ENCODE results near the gene RIBC2.

Gene RIBC2

DNA sequence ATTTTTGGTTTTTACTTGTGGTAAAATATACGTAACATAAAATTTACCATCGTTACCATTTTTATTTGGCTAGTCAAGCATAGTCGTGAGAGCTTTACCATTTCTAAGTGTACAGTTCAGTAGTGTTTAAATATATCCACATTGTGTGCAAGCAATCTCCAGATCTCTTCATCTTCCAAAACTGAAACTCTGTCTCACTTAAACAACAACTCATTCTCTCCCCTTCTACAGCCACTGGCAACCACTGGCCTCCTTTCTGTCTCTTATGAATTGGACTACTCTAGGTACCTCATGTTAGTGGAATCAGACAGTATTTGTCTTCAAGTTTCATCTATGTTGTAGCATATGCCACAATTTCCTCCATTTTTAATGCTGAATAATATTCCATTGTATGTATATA lies 37.5 kb upstream of the RIBC2 start:
- Histone ChIP-seq H3K4me3 (ENCODE audit: low read length) (no peak overlapping the region), H3K9me3 (replicated peaks; ENCODE audit: insufficient read depth, low read length) (no peaks in the 10 kb centered on the region), H3F3A (ENCODE audit: insufficient read depth, low read length) (0 out of 2 replicates have a peak, but pooled peaks cover 3% of the 10 kb centered on the region), H3K36me3 (replicated peaks; ENCODE audit: insufficient read depth, low read length) (no peaks in the 10 kb centered on the region), H3K27ac (ENCODE audit: low read length) (peak overlapping the region; percentile 44; the same call in 1 of the 2 replicates), H3K4me1 (ENCODE audit: low read length) (peaks cover 15% of the 10 kb centered on the region), H3K9ac (ENCODE audit: low read length) (0 out of 2 replicates have a peak overlapping the region, but pooled peaks have one; percentile 6), H2AFZ (ENCODE audit: low read length) (no peak overlapping the region), H4K20me1 (ENCODE audit: insufficient read depth, low read length) (no peaks in the 10 kb centered on the region), H3K79me2 (ENCODE audit: low read length) (no peaks in the 10 kb centered on the region), H3K9me2 (replicated peaks; ENCODE audit: insufficient read depth, low read length) (no peaks in the 10 kb centered on the region), H3K4me2 (ENCODE audit: low read depth, low read length) (peak overlapping the region; percentile 28; the same call in 1 of the 2 replicates), H3K27me3 (replicated peaks; ENCODE audit: insufficient read depth, low read length) (no peaks in the 10 kb centered on the region)
- TF ChIP-seq, protein P1, sequence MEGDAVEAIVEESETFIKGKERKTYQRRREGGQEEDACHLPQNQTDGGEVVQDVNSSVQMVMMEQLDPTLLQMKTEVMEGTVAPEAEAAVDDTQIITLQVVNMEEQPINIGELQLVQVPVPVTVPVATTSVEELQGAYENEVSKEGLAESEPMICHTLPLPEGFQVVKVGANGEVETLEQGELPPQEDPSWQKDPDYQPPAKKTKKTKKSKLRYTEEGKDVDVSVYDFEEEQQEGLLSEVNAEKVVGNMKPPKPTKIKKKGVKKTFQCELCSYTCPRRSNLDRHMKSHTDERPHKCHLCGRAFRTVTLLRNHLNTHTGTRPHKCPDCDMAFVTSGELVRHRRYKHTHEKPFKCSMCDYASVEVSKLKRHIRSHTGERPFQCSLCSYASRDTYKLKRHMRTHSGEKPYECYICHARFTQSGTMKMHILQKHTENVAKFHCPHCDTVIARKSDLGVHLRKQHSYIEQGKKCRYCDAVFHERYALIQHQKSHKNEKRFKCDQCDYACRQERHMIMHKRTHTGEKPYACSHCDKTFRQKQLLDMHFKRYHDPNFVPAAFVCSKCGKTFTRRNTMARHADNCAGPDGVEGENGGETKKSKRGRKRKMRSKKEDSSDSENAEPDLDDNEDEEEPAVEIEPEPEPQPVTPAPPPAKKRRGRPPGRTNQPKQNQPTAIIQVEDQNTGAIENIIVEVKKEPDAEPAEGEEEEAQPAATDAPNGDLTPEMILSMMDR (IDR thresholded peaks at IDR 0.05; ENCODE audit: low read length), result no peak
- TF ChIP-seq EZH2phosphoT487 (IDR thresholded peaks at IDR 0.05; ENCODE audit: low read length) (no peak), EZH2 (optimal IDR thresholded peaks at IDR 0.05; ENCODE audit: low read depth, low read length) (no peak)
- DNase-seq, result peak; percentile 62

DNA sequence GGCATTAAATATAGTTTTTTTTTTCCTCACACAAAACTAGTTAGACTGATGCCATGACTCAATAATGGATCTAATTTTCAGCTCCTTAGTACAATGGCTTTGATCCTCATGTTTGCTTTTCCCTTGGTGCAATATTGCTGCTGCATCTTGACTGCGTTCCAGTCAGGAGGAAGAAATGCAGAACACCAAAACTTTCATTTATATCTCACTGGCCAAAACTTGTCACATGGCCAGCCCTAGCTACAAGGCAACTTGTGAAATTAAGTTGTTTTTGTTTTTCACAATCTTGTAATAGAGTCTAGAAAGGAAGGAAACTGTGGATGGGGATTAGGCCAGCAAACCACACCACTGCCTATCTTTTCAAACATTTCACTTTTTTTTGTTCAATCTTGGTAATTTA lies 36.8 kb upstream of the RIBC2 start:
- no peak overlapping the region for H3K27ac ChIP-seq (ENCODE audit: low read length)
- no peak overlapping the region for H2AFZ ChIP-seq (ENCODE audit: low read length)
- no peaks in the 10 kb centered on the region for H3K9me3 ChIP-seq (replicated peaks; ENCODE audit: insufficient read depth, low read length)
- no peak overlapping the region for H3K4me3 ChIP-seq (ENCODE audit: low read length)
- H3K36me3 ChIP-seq (replicated peaks; ENCODE audit: insufficient read depth, low read length), result no peaks in the 10 kb centered on the region
- H3K9ac ChIP-seq (ENCODE audit: low read length), result no peak overlapping the region
- no peaks in the 10 kb centered on the region for H4K20me1 ChIP-seq (ENCODE audit: insufficient read depth, low read length)
- no peaks in the 10 kb centered on the region for H3K27me3 ChIP-seq (replicated peaks; ENCODE audit: insufficient read depth, low read length)
- H3K4me1 ChIP-seq (ENCODE audit: low read length), result peaks cover 15% of the 10 kb centered on the region
- H3K79me2 ChIP-seq (ENCODE audit: low read length), result no peaks in the 10 kb centered on the region
- no peaks in the 10 kb centered on the region for H3K9me2 ChIP-seq (replicated peaks; ENCODE audit: insufficient read depth, low read length)
- no peak for DNase-seq
- no peak for TF ChIP-seq EZH2phosphoT487 (IDR thresholded peaks at IDR 0.05; ENCODE audit: low read length)
- no peak for TF ChIP-seq EZH2 (optimal IDR thresholded peaks at IDR 0.05; ENCODE audit: low read depth, low read length)
- TF ChIP-seq, protein P1 (IDR thresholded peaks at IDR 0.05; ENCODE audit: low read length), result no peak
- H3F3A ChIP-seq (ENCODE audit: insufficient read depth, low read length), result 0 out of 2 replicates have a peak, but pooled peaks cover 3% of the 10 kb centered on the region
- no peak overlapping the region for H3K4me2 ChIP-seq (ENCODE audit: low read depth, low read length)

DNA sequence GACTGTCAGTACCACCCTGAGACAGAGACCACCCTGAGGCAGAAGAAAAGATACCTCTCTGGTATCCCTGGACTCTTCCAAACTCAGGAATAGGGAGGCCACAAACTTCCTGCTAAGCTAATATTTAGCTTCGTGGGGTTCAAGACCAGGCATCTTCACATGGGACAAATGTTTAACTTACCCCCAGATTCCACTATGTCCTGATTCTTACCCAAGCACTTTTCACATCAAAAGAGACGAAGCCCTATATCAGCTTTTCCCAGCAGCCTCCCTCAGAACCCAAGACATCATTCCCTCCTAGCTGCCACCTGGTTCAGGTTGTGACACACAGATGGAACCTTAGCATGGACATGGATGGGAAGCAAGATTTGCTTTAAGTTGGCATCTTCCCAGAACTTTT lies 32.1 kb upstream of the RIBC2 start:
- Histone ChIP-seq H3K9me3 (replicated peaks; ENCODE audit: insufficient read depth, low read length) (no peaks in the 10 kb centered on the region), H3K9ac (ENCODE audit: low read length) (no peak overlapping the region), H3K27me3 (replicated peaks; ENCODE audit: insufficient read depth, low read length) (no peaks in the 10 kb centered on the region), H3K4me1 (ENCODE audit: low read length) (peaks cover 9% of the 10 kb centered on the region), H4K20me1 (ENCODE audit: insufficient read depth, low read length) (no peaks in the 10 kb centered on the region), H3K27ac (ENCODE audit: low read length) (no peak overlapping the region), H2AFZ (ENCODE audit: low read length) (no peak overlapping the region), H3K79me2 (ENCODE audit: low read length) (no peaks in the 10 kb centered on the region), H3K9me2 (replicated peaks; ENCODE audit: insufficient read depth, low read length) (no peaks in the 10 kb centered on the region), H3K36me3 (replicated peaks; ENCODE audit: insufficient read depth, low read length) (no peaks in the 10 kb centered on the region), H3K4me2 (ENCODE audit: low read depth, low read length) (no peak overlapping the region), H3F3A (ENCODE audit: insufficient read depth, low read length) (0 out of 2 replicates have a peak, but pooled peaks cover under 1% of the 10 kb centered on the region), H3K4me3 (ENCODE audit: low read length) (no peak overlapping the region)
- TF ChIP-seq EZH2phosphoT487 (IDR thresholded peaks at IDR 0.05; ENCODE audit: low read length) (no peak), EZH2 (optimal IDR thresholded peaks at IDR 0.05; ENCODE audit: low read depth, low read length) (no peak)
- TF ChIP-seq, protein P1 (IDR thresholded peaks at IDR 0.05; ENCODE audit: low read length), result no peak
- DNase-seq, result no peak
